Measurements from ENCODE around the gene MDFIC.

- no peak for TF ChIP-seq CTCF (IDR thresholded peaks at IDR 0.05)
- TF ChIP-seq POLR2AphosphoS5 (IDR thresholded peaks at IDR 0.05) = no peak
- TF ChIP-seq EP300 (IDR thresholded peaks at IDR 0.05) = no peak
Measured at GRCh38 chr7:114956702-114957101, 34.8 kb downstream of the MDFIC start.

Data from sigmoid colon (tissue), 4 donors.